HepG2 (cell line): ENCODE results near the gene PADI4. TPM values are rescaled to one million over a fixed set of nuclear protein-coding genes. Genes with fewer than 3 reads are reported as not detected.

ENCODE experiments used
- ATAC-seq: fragments of 200-7000 bp; cut with Tn5 transposase; 3 replicates; pipeline ENCODE4 v1.9.1; 2020; ENCODE audit warnings: mild to moderate bottlenecking, moderate library complexity
- BruUV-seq: library from RNA; stranded (reverse); fragments of 400-500 nt; replicated peaks from 2 replicates; lab custom pipeline; 2021; lab: Mats Ljungman, UMichigan
- CTCF ChIA-PET: fragments of 300-600 bp; formaldehyde crosslinking; extraction: SDS; loops from one replicate; lab custom pipeline; 2021; ENCODE audit warnings: low total read pairs, inconsistent platforms, low intra/inter-chr PET ratio; lab: Yijun Ruan, JAX
- POLR2A ChIA-PET: fragments of 350-600 bp; sonication (Branson Sonifier 250); formaldehyde crosslinking; loops from one replicate; lab custom pipeline; 2020; ENCODE audit warnings: antibody characterized with exemption, inconsistent platforms; lab: Yijun Ruan, JAX
- DNase-seq: peaks from one replicate; pipeline ENCODE4 v3.0.0-alpha.2; 2015; ENCODE audit warnings: low spot score
- FAIRE-seq: peaks from 3 replicates; lab custom pipeline; 2011; peaks lifted over from hg19 to GRCh38; lab: Jason Lieb, UNC
- H2AFZ ChIP-seq: one replicate; pipeline ENCODE4 v1.6.1; 2011; ENCODE audit warnings: low read length, inconsistent platforms
- H3K27ac ChIP-seq: fragments of 300-600 bp; 3 replicates; pipeline ENCODE4 v1.8.0; 2011; ENCODE audit warnings: mixed run types, mild to moderate bottlenecking, mixed read lengths, low read length, inconsistent platforms; ENCODE audit not compliant: insufficient read depth; ENCODE audit errors: extremely low read length
- H3K27me3 ChIP-seq, 2 experiments: fragments of 200-600 bp in 1 of 2; 2 replicates in 1 of 2; 3 replicates in 1 of 2; pipeline versions ENCODE4 v1.6.0 to v1.8.0; 2011; ENCODE audit warnings: low read length in 2 of 2, mild to moderate bottlenecking in 2 of 2, moderate library complexity in 2 of 2, inconsistent platforms in 1 of 2; ENCODE audit not compliant: insufficient read depth in 2 of 2, control insufficient read depth in 1 of 2
- H3K36me3 ChIP-seq, 2 experiments: fragments of 200-600 bp in 1 of 2; replicated peaks in 1 of 2; 2 replicates in 1 of 2; 3 replicates in 1 of 2; pipeline versions ENCODE4 v1.5.1 to v1.8.0; 2011; ENCODE audit warnings: low read length in 2 of 2, inconsistent platforms in 1 of 2; ENCODE audit not compliant: insufficient read depth in 2 of 2, control insufficient read depth in 1 of 2
- H3K4me1 ChIP-seq: 2 replicates; pipeline ENCODE4 v1.5.1; 2012; ENCODE audit warnings: low read length, inconsistent platforms; ENCODE audit not compliant: insufficient read depth
- H3K4me2 ChIP-seq: 2 replicates; pipeline ENCODE4 v1.6.0; 2011; ENCODE audit warnings: low read depth, low read length, inconsistent platforms
- H3K4me3 ChIP-seq, 3 experiments: fragments of 200-600 bp in 1 of 3; sonication (generic), shearing (Covaris generic) in 1 of 3; replicated peaks in 1 of 3; 2 replicates each; pipeline ENCODE4 v1.5.1; 2011 to 2016; ENCODE audit warnings: low read length in 3 of 3, inconsistent platforms in 2 of 3, low read depth in 2 of 3, mild to moderate bottlenecking in 2 of 3, control low read depth in 1 of 3, mixed read lengths in 1 of 3; ENCODE audit not compliant: insufficient read depth in 1 of 3
- H3K79me2 ChIP-seq: one replicate; pipeline ENCODE4 v1.6.1; 2011; ENCODE audit warnings: low read length, inconsistent platforms; ENCODE audit not compliant: insufficient read depth
- H3K9ac ChIP-seq: 2 replicates; pipeline ENCODE4 v1.6.0; 2011; ENCODE audit warnings: mild to moderate bottlenecking, low read depth, low read length, inconsistent platforms; ENCODE audit not compliant: insufficient read depth
- H3K9me3 ChIP-seq: 2 replicates; pipeline ENCODE4 v1.5.1; 2012; ENCODE audit warnings: mild to moderate bottlenecking, low read length
- H4K20me1 ChIP-seq: 2 replicates; pipeline ENCODE4 v1.6.0; 2011; ENCODE audit warnings: inconsistent platforms, mild to moderate bottlenecking, low read length, moderate library complexity; ENCODE audit not compliant: insufficient read depth
- CHD2 ChIP-seq: IDR thresholded peaks from 2 replicates; pipeline ENCODE4 v1.6.1; 2011; ENCODE audit warnings: low read depth, low read length, improper control_type of control experiment
- CREM ChIP-seq, 2 experiments: sonication (generic) in 1 of 2; formaldehyde crosslinking in 1 of 2; IDR thresholded peaks; 2 replicates each; pipeline versions ENCODE4 v1.4.0 to v1.6.1; 2016 to 2020; ENCODE audit warnings: antibody characterized with exemption in 1 of 2, mild to moderate bottlenecking in 1 of 2, missing genetic modification reagents in 1 of 2
- ELF3 ChIP-seq: IDR thresholded peaks from 2 replicates; pipeline ENCODE4 v1.6.1; 2016; ENCODE audit warnings: missing genetic modification reagents, missing compliant biosample characterization
- KLF13 ChIP-seq: sonication (generic); formaldehyde crosslinking; IDR thresholded peaks from 2 replicates; pipeline ENCODE4 v1.4.0; 2020; ENCODE audit warnings: mild to moderate bottlenecking, missing genetic modification reagents
- MTF2 ChIP-seq: sonication (generic); formaldehyde crosslinking; IDR thresholded peaks from 2 replicates; pipeline ENCODE4 v1.5.0; 2020; ENCODE audit warnings: missing genetic modification reagents, borderline replicate concordance
- NCOA5 ChIP-seq: sonication (generic); formaldehyde crosslinking; IDR thresholded peaks from 2 replicates; pipeline ENCODE4 v1.4.0; 2020; ENCODE audit warnings: missing genetic modification reagents
- PHF20 ChIP-seq: sonication (generic); formaldehyde crosslinking; IDR thresholded peaks from 2 replicates; pipeline ENCODE4 v1.5.0; 2020; ENCODE audit warnings: mild to moderate bottlenecking, missing genetic modification reagents
- RARA ChIP-seq: IDR thresholded peaks from 2 replicates; pipeline ENCODE4 v1.6.1; 2016; ENCODE audit warnings: missing genetic modification reagents, missing compliant biosample characterization
- SPEN ChIP-seq: sonication (generic); formaldehyde crosslinking; IDR thresholded peaks from 2 replicates; pipeline ENCODE4 v1.5.1; 2020; ENCODE audit warnings: low read depth, mild to moderate bottlenecking, missing genetic modification reagents
- ZBED4 ChIP-seq: sonication (generic); formaldehyde crosslinking; IDR thresholded peaks from 2 replicates; pipeline ENCODE4 v1.4.0; 2020; ENCODE audit warnings: missing genetic modification reagents, borderline replicate concordance
- ZFP36 ChIP-seq: fragments of 150-350 bp; IDR thresholded peaks from 2 replicates; pipeline ENCODE4 v1.6.1; 2018; ENCODE audit warnings: borderline replicate concordance, low read length, low read depth; ENCODE audit not compliant: partially characterized antibody
- ZNF263 ChIP-seq: sonication (generic); formaldehyde crosslinking; IDR thresholded peaks from 2 replicates; pipeline ENCODE4 v1.4.0; 2020; ENCODE audit warnings: missing genetic modification reagents
- ZNF460 ChIP-seq: sonication (generic); formaldehyde crosslinking; IDR thresholded peaks from 2 replicates; pipeline ENCODE4 v1.5.1; 2020; ENCODE audit warnings: missing genetic modification reagents, mild to moderate bottlenecking, borderline replicate concordance
- ZNF549 ChIP-seq: sonication (generic); formaldehyde crosslinking; IDR thresholded peaks from 2 replicates; pipeline ENCODE4 v1.5.0; 2020; ENCODE audit warnings: missing genetic modification reagents
- ZNF674 ChIP-seq: sonication (generic); formaldehyde crosslinking; IDR thresholded peaks from 2 replicates; pipeline ENCODE4 v1.5.0; 2020; ENCODE audit warnings: low read depth, mild to moderate bottlenecking, missing genetic modification reagents
- WGBS: methylation state at CpG from one replicate; pipeline ENCODE4 v1.1.6; 2017; ENCODE audit warnings: low lambda C conversion rate; 5-methylcytosine and 5-hydroxymethylcytosine counted together
- in situ Hi-C: cut with HindIII; loops from 2 replicates; pipeline ENCODE4 v1.10.0; 2017; ENCODE audit warnings: low pct_unique_long_range_greater_than_20kb; ENCODE audit not compliant: extremely low pct_ligation_motif_present
- intact Hi-C: fragments of 100-400 bp; cut with micrococcal nuclease; formaldehyde crosslinking; loops from one replicate; pipeline ENCODE4 v1.10.0; 2022; ENCODE audit not compliant: unreplicated experiment
- polyA plus RNA-seq, 8 experiments: library from polyadenylated mRNA; depleted of rRNA in 3 of 8; stranded (reverse) in 7 of 8; unstranded in 1 of 8; fragments of >200 nt; fragmentation: Illumina TruSeq in 4 of 8; extraction: Trizol in 4 of 8; gene quantifications; 2 replicates each; pipeline versions ENCODE4 v1.2.1 to v1.2.3, GENCODE V29; 2011 to 2016; ENCODE audit warnings: low read depth in 4 of 8, missing spikeins in 1 of 8, mixed read lengths in 1 of 8; ENCODE audit not compliant: insufficient read depth in 1 of 8
- total RNA-seq, 5 experiments: library from RNA; depleted of rRNA; stranded (reverse); fragments of >200 nt; fragmentation: Illumina TruSeq; extraction: Trizol; gene quantifications; 2 replicates each; pipeline ENCODE4 v1.2.3, GENCODE V29; 2016; ENCODE audit warnings: low read depth in 1 of 5
- TF ChIP-seq, protein P1 (sequence below): sonication (generic); formaldehyde crosslinking; IDR thresholded peaks from 2 replicates; pipeline ENCODE4 v1.4.0; 2020; ENCODE audit warnings: low read depth, mild to moderate bottlenecking, missing genetic modification reagents
- TF ChIP-seq, protein P2 (sequence below): sonication (generic); formaldehyde crosslinking; IDR thresholded peaks from 2 replicates; pipeline ENCODE4 v1.4.0; 2020; ENCODE audit warnings: missing genetic modification reagents
- TF ChIP-seq, protein P3 (sequence below): sonication (generic); formaldehyde crosslinking; IDR thresholded peaks from 2 replicates; pipeline ENCODE4 v1.5.0; 2020; ENCODE audit warnings: missing genetic modification reagents

The PADI4 gene
- total and polyA plus RNA-seq, 2 of the 13 experiments (the other 11 are each of a cell fraction or from before 2014, with no cell fraction given) = 0.04 TPM

- peaks cover 0 to 8% of the 10 kb centered on the region in 2 experiments; a peak in 2 of 5 replicates for H3K27me3 ChIP-seq
- CTCF ChIA-PET = interaction anchor here (2.0 kb wide), 1 partner anchor 147 kb away, joined by 15 read pairs; no protein-coding TSS in a partner anchor
- in situ Hi-C loops = no loop called here
- no peaks in the 10 kb centered on the region for H3K4me1 ChIP-seq
- H3K36me3 ChIP-seq = no peaks in the 10 kb centered on the region
- no peak overlapping the region for H3K27ac ChIP-seq
- no peak overlapping the region for H3K4me3 ChIP-seq
- POLR2A ChIA-PET = no interaction called here
- H4K20me1 ChIP-seq = no peaks in the 10 kb centered on the region
- H3K4me2 ChIP-seq = no peak overlapping the region
- H3K79me2 ChIP-seq = no peaks in the 10 kb centered on the region
- ATAC-seq (no peak; the same call in 2 of the 3 replicates), FAIRE-seq (no peak), DNase-seq (no peak)
- H3K9ac ChIP-seq = no peak overlapping the region
- BruUV-seq = no TSS peak
- intact Hi-C loops = no loop called here
- H3K9me3 ChIP-seq = no peaks in the 10 kb centered on the region
- no peak overlapping the region for H2AFZ ChIP-seq
- 21% methylated on average over 13 of the region's 13 CpGs for WGBS
- TF ChIP-seq NCOA5 (CRISPR knock-in tag) = no peak
- TF ChIP-seq, protein P1, sequence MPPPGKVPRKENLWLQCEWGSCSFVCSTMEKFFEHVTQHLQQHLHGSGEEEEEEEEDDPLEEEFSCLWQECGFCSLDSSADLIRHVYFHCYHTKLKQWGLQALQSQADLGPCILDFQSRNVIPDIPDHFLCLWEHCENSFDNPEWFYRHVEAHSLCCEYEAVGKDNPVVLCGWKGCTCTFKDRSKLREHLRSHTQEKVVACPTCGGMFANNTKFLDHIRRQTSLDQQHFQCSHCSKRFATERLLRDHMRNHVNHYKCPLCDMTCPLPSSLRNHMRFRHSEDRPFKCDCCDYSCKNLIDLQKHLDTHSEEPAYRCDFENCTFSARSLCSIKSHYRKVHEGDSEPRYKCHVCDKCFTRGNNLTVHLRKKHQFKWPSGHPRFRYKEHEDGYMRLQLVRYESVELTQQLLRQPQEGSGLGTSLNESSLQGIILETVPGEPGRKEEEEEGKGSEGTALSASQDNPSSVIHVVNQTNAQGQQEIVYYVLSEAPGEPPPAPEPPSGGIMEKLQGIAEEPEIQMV (CRISPR knock-in tag) = no peak
- TF ChIP-seq, protein P2, sequence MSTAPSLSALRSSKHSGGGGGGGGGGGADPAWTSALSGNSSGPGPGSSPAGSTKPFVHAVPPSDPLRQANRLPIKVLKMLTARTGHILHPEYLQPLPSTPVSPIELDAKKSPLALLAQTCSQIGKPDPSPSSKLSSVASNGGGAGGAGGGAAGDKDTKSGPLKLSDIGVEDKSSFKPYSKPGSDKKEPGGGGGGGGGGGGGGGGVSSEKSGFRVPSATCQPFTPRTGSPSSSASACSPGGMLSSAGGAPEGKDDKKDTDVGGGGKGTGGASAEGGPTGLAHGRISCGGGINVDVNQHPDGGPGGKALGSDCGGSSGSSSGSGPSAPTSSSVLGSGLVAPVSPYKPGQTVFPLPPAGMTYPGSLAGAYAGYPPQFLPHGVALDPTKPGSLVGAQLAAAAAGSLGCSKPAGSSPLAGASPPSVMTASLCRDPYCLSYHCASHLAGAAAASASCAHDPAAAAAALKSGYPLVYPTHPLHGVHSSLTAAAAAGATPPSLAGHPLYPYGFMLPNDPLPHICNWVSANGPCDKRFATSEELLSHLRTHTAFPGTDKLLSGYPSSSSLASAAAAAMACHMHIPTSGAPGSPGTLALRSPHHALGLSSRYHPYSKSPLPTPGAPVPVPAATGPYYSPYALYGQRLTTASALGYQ (CRISPR knock-in tag) = no peak
- TF ChIP-seq ZNF263 (CRISPR knock-in tag) = no peak
- TF ChIP-seq ZFP36 = no peak
- TF ChIP-seq KLF13 = no peak
- TF ChIP-seq RARA (CRISPR knock-in tag) = no peak
- no peak for TF ChIP-seq CREM (IDR thresholded peaks at IDR 0.05)
- TF ChIP-seq CREM (CRISPR knock-in tag; IDR thresholded peaks at IDR 0.05) = no peak
- TF ChIP-seq PHF20 = no peak
- no peak for TF ChIP-seq SPEN (CRISPR knock-in tag)
- no peak for TF ChIP-seq ZNF460
- no peak for TF ChIP-seq ZNF674 (CRISPR knock-in tag)
- no peak for TF ChIP-seq MTF2
- TF ChIP-seq ELF3 (CRISPR knock-in tag) = no peak
- TF ChIP-seq, protein P3, sequence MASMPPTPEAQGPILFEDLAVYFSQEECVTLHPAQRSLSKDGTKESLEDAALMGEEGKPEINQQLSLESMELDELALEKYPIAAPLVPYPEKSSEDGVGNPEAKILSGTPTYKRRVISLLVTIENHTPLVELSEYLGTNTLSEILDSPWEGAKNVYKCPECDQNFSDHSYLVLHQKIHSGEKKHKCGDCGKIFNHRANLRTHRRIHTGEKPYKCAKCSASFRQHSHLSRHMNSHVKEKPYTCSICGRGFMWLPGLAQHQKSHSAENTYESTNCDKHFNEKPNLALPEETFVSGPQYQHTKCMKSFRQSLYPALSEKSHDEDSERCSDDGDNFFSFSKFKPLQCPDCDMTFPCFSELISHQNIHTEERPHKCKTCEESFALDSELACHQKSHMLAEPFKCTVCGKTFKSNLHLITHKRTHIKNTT (CRISPR knock-in tag) = no peak
- TF ChIP-seq ZNF549 (CRISPR knock-in tag) = no peak
- TF ChIP-seq CHD2 = no peak
- no peak for TF ChIP-seq ZBED4 (CRISPR knock-in tag)
Measured at GRCh38 chr1:17273096-17273495, 34.9 kb upstream of the PADI4 start.
